H7 (cell line): ENCODE data around the gene HOXD13. TPM values are rescaled to one million over a fixed set of nuclear protein-coding genes. Genes with fewer than 3 reads are reported as not detected.
A peak's percentile ranks its signal among the peaks of the same experiment; 100 is the strongest.

Source experiments
- DNase-seq: peaks from one replicate; pipeline ENCODE4 v3.0.0; 2012
- H3K27me3 ChIP-seq: 2 replicates; pipeline ENCODE4 v1.6.0; 2011; ENCODE audit warnings: mild to moderate bottlenecking, low read length; ENCODE audit not compliant: control insufficient read depth, insufficient read depth
- H3K36me3 ChIP-seq: replicated peaks from 2 replicates; pipeline ENCODE4 v1.5.1; 2011; ENCODE audit warnings: low read length; ENCODE audit not compliant: control insufficient read depth, insufficient read depth
- H3K4me3 ChIP-seq: 2 replicates; pipeline ENCODE4 v1.5.1; 2011; ENCODE audit warnings: low read depth, mild to moderate bottlenecking, control low read depth, low read length, moderate library complexity; ENCODE audit not compliant: insufficient read depth
- total RNA-seq: library from RNA; depleted of rRNA; stranded (reverse); fragments of >200 nt; shearing (Covaris generic); gene quantifications from 2 replicates; pipeline ENCODE4 v1.2.3, GENCODE V29; 2014

Gene HOXD13
- total RNA-seq, 1 experiment from 2014 or later, result 0.07 TPM

DNA sequence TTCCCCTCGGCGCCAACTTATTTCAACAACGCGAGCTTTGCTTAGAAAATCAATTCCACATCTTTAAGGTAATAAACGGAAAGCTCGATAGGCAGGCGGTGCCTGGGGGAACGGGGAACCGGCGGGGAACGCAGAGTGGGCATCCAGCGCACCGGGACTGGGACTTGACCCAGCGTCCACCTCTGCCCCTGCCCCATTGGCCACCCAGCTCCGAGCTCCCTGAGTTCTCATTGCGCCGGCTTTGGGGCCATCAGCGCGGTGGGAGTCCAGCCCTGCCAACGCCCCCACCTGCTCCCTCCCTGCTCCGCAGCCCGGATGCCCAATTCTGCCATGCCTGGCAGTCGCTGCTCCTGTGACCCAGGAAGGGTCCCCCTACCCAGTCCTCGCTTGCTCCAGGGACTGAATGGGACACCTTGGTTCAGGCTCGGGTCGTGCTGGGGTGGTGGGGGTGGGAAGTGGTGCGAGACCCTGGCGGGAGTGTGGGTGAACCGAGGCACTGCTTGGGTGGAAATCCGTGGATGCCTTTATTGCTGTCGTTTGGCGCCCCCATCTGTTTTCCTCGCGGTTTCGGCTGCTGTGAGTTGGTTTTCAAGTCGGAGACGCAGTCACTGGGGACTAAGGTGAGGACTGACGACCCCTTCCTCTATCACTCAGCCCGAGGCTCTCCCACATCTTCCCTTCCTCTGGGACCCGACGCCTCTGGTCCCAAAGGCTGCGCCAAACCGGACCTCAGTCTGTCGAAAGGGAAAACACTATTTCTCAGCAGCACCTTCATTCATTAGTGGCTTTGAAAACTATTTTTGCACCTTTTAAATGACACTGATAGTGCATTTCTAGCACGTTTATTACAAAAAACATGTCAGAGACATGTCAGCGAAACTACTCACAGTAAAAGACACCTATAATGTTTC lies 6.4 kb upstream of the HOXD13 start:
- DNase-seq, result peak; percentile 84
- H3K36me3 ChIP-seq, result no peaks in the 10 kb centered on the region
- peaks cover 100% of the 10 kb centered on the region for H3K27me3 ChIP-seq
- H3K4me3 ChIP-seq, result peak overlapping the region; percentile 8; the same call in 1 of the 2 replicates

DNA sequence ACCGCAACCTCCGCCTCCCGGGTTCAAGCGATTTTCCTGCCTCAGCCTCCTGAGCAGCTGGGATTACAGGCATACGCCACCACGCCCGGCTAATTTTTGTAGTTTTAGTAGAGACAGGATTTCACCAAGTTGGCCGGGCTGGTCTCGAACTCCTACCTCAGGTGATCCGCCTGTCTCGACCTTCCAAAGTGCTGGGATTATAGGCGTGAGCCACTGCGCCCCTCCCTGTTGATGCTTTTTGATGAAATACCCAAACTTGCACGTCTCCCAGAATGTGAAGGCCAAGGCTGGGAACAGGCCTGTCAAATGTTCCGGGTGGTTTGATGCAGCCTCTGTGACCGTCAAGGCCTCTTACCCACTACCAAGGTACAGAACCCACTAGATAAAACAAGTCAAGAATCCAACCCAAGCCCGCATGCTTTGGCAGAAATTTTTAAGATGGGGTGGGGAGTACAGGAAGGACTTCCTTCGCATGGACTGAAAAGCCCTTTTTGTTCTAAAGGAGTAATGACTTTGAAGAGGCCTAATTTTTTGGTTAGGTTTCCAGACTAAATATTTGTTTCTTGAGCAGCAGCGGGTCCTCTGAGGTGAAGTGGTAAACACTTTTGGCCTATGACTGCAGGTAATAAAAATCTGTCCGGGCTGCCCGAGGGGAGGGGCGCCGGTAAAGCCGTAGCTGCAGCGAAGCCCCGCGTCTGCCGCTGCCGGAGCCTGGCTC lies 5.0 kb upstream of the HOXD13 start:
- Histone ChIP-seq H3K4me3 (peak overlapping the region; percentile 36), H3K27me3 (peaks cover 98% of the 10 kb centered on the region), H3K36me3 (no peaks in the 10 kb centered on the region)
- DNase-seq, result no peak

DNA sequence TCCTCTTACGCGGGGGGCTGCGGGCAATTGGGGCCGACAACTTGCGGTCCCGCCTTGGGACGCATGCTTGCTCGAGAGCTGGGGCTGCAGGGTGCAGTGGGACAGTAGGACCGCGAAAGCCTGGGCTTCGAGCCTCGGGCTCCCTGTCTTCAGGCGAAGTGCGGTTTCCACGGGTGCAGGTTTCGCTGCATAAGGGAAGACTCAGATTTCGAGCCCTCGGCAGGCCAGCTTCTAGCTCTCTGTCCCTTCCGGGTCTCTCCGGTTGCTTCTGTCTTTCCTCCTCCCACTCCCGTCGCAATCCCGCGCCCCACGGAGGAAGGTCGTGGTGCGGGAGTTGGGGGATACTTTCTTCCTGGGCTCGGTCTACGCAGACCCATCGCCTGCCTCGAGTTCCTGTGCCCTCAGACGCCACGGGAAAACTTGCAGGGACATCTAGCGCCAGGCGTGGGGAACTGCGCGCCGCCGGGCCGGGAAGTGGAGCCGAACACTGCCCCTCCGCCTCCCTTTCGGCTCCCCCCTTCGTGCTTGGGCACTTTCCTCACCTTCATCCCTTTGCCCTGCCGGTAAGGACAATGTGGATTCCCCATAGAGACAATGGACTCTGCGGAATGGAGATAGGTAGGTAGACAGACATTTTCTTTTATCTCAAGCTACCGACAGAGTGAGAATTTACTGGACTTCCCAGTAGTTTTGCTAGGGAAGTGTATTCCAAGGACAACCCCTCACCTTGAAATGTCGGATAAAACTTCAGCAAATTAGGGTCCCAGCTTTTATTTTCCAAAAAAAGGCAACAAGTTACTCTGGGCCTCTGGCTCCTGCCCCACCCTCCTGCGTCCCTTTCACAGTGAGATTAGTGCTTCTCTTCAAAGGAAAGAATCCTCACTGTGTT lies 4.2 kb upstream of the HOXD13 start:
- Histone ChIP-seq H3K27me3 (peaks cover 95% of the 10 kb centered on the region), H3K36me3 (no peaks in the 10 kb centered on the region), H3K4me3 (peak overlapping the region; percentile 36)
- DNase-seq, result peak; percentile 87

DNA sequence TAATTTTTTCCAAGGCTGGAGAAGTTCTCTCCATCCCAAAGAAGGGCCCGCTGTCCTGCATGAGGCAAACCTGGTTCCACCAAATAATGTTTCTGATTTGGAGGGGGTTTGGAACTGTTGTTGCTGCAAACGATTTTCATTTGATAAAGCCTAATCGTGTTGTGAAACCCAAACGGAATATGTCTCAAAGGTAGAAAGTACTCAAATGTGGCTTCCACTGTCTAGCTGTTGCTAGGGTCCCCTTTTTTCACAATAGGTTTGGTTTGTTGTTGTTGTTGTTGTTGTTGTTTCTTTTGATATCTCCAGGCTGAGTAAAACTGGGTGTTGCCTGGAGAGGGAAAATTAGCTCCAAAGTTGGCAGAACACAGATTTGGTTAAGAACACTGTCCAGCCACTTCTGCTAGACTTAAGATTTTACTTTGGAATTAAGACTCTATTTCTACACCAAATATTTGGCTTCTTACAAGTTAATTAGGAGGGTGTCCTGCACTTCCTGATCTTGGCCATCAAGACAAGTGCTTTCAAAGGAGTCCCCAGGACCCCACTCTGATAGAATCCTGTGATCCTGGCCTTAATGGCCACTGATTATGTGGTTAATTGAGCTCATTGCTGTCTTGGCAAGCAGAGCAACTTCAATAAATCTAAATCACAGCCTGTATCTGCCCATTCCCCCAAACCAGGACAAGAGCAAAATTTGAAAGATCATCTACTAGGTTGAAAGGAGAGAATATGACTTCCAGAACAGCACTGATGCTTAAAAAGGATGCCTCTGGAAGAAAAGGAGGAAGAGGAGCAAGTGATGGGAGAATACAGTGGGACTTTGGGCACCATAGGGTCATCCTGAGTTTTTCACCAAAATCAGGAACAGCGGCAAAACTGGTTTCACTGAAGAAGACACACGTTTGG lies 3.3 kb upstream of the HOXD13 start:
- no peaks in the 10 kb centered on the region for H3K36me3 ChIP-seq
- DNase-seq, result no peak

DNA sequence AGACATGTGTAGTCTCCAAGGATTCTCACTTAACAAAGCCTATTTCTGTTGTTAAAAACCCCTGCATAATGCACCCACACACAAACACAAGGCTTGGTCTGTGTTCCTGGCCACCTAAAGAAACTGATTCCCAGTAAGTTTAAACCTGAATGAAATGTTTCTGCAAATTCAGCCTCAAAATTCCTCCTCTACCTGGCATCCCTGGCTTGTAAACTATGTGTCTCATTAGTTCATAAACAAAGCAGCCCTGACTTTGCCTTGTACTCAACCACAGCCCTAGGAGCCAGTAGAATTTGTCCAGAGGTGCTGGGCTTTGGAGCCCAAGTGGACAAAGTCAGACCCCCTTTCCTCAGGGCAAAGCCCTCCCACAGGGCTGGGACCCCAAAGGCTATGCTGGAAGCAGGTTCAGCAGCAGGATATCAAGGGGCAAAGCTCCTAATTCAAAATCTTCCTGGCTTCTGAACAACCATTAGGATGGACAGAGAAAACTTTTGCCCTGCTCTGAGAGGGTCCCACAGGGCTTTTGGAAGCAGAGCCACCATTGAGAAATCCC lies 2.6 kb upstream of the HOXD13 start:
- Histone ChIP-seq H3K36me3 (no peaks in the 10 kb centered on the region), H3K27me3 (peaks cover 95% of the 10 kb centered on the region), H3K4me3 (no peak overlapping the region)
- DNase-seq, result no peak

More for the DNA sequence above, 3.3 kb upstream of the HOXD13 start:
- Histone ChIP-seq H3K4me3 (no peak overlapping the region), H3K27me3 (peaks cover 95% of the 10 kb centered on the region)

DNA sequence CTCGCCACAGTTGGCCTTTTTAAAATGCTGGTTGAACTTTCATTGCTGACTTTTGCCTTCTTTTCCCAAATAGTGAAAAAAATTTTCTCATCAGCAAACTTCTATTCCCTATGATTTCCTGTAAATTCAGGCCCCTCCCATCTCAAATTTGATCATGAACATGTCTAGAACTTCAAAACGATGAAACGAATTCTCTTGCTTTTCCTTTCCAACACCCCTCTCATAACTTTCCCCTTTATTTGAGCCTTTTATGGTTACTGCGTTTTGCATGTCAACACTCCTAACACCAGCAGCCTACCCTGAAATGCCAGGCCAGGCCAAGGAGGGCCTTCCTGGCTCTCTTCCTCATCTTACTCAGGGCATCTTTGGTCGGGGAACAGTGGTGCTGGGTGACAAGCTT lies 1.7 kb upstream of the HOXD13 start:
- DNase-seq, result no peak
- Histone ChIP-seq H3K4me3 (no peak overlapping the region), H3K27me3 (peaks cover 95% of the 10 kb centered on the region), H3K36me3 (no peaks in the 10 kb centered on the region)

DNA sequence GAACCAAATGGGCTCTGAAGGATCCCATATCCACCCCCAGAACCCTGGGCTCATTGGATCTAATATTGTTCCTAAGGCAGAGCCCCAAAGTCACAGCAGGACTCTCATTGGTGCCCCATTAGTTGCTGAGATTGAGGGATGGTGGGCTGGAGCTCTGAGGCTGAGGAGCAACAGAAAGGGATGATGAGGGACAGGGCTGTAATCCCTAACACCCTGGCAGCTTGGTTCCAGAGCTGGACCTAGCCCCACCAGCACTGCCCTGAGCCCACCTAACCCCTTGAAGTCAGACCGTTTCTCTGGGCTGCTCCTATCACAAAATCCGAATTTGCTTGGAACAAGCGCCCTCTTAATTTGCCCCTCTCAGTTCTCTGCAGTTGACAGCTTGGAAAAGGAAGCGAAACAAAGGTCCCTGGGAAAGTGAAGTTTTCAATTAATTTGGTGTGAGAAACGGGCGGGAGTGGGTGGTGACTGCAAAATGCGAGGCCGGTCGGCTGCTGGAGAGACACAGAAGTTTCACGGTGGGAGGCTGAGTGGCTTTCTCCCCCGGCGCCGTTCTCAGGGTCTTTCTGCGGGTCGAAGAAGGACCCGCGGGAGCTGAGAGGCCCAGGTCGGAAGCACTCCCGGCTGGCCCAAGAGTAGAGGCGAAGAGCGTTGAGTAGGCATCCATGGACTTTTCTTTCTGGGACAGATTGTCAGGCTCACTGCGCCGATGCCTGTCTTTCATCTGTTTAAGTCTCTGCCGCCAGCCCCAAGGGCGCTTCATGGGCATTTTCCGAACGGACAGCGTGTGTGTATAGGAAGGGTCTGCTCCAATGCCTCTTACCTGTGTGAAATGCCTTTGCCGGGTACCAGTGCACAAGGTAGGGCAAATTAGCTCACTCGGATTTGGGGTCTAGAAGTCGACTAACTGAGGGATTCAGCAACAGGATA lies 927 bp upstream of the HOXD13 start:
- H3K4me3 ChIP-seq, result no peak overlapping the region

DNA sequence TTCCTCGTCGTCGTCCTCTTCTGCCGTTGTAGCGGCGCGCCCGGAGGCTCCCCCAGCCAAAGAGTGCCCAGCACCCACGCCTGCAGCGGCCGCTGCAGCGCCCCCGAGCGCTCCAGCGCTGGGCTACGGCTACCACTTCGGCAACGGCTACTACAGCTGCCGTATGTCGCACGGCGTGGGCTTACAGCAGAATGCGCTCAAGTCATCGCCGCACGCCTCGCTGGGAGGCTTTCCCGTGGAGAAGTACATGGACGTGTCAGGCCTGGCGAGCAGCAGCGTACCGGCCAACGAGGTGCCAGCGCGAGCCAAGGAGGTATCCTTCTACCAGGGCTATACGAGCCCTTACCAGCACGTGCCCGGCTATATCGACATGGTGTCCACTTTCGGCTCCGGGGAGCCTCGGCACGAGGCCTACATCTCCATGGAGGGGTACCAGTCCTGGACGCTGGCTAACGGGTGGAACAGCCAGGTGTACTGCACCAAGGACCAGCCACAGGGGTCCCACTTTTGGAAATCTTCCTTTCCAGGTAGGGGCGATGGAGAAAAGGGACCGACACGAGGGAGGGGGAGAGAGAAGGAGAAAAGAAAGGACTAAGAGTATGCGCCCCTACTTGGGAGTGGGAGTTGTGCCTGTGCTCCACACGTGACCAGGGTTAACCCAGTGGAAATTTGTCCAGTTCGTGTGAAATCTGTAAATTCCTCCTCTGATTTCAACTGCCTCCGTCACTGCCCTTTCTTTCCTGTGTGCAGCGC lies 800 bp downstream of the HOXD13 start:
- Histone ChIP-seq H3K4me3 (peak overlapping the region; percentile 14; the same call in 1 of the 2 replicates), H3K36me3 (no peaks in the 10 kb centered on the region), H3K27me3 (peaks cover 92% of the 10 kb centered on the region)
- peak; percentile 81 for DNase-seq

More for the DNA sequence above, 927 bp upstream of the HOXD13 start:
- DNase-seq, result peak; percentile 54
- H3K36me3 ChIP-seq, result no peaks in the 10 kb centered on the region
- H3K27me3 ChIP-seq, result peaks cover 95% of the 10 kb centered on the region

DNA sequence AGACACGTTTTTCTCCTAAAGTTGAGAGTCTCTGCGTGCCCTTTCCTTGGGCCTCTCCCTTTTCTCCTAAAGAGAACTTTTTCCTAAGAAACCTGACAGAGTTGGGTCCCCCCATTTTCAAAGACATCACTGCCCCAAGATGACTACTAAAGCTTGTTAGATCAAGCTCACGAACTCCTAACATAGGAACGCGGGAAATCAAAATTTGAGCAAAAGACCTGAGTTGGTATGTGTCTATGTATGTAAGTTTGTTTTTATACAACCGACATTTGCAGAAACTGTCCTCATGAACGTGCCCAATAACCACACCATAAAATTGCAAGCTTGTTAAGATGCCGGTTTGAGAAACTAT lies 1.4 kb downstream of the HOXD13 start:
- Histone ChIP-seq H3K4me3 (no peak overlapping the region), H3K27me3 (peaks cover 92% of the 10 kb centered on the region), H3K36me3 (no peaks in the 10 kb centered on the region)
- DNase-seq, result no peak

DNA sequence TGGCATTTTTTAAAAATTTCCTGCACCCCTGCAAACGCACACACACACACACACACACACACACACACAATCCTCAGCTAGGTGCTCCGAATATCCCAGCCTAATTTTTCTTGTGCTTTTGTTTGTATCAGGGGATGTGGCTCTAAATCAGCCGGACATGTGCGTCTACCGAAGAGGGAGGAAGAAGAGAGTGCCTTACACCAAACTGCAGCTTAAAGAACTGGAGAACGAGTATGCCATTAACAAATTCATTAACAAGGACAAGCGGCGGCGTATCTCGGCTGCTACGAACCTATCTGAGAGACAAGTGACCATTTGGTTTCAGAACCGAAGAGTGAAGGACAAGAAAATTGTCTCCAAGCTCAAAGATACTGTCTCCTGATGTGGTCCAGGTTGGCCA lies 1.8 kb downstream of the HOXD13 start:
- H3K36me3 ChIP-seq, result no peaks in the 10 kb centered on the region
- H3K27me3 ChIP-seq, result peaks cover 92% of the 10 kb centered on the region
- no peak overlapping the region for H3K4me3 ChIP-seq
- DNase-seq, result no peak

DNA sequence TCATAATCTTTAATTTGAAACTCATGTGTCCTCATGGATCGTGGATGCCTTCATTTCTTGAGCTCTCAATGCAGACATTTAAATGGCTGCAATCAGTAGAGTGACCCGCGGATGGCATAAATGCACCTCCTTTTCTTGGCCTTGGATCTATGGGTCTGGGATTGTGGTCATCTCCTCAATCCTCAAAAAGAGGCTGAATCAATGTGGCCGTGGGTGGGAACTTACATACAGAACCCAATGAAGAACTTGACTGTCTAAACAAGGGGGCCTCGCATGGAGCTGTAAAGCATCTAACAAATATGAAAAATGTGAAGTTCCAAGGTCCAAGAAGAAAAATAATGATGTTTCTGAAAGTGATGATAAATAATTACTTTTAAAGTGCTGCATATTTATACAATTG lies 2.9 kb downstream of the HOXD13 start:
- H3K4me3 ChIP-seq, result no peak overlapping the region
- H3K36me3 ChIP-seq, result no peaks in the 10 kb centered on the region
- peaks cover 92% of the 10 kb centered on the region for H3K27me3 ChIP-seq
- no peak for DNase-seq
